Stomach (tissue), 4 donors: ENCODE data around the gene SLC38A9.

Experiments
- CTCF ChIP-seq, 7 experiments: fragments of 450-650 bp in 4 of 7; fragments of 200-600 bp in 3 of 7; sonication (generic) in 3 of 7; IDR thresholded peaks; one replicate each; pipeline ENCODE4 v1.5.1; 2016 to 2019; ENCODE audit warnings: antibody characterized with exemption in 7 of 7, control low read depth in 2 of 7, mild to moderate bottlenecking in 1 of 7
- POLR2A ChIP-seq, 4 donors: fragments of 450-650 bp; IDR thresholded peaks; one replicate each; pipeline ENCODE4 v1.6.1; 2016; ENCODE audit warnings: antibody characterized with exemption in 4 of 4, control low read depth in 2 of 4, mild to moderate bottlenecking in 1 of 4, moderate library complexity in 1 of 4

GRCh38 chr5:55610542-55610941 lies 101.6 kb downstream of the SLC38A9 start:
- TF ChIP-seq CTCF (IDR thresholded peaks at IDR 0.05), result no peak
- TF ChIP-seq POLR2A (IDR thresholded peaks at IDR 0.05), result no peak
